ENCODE data around the gene INPP5K.
A peak's percentile ranks its signal among the peaks of the same experiment; 100 is the strongest.

Gene INPP5K

DNA sequence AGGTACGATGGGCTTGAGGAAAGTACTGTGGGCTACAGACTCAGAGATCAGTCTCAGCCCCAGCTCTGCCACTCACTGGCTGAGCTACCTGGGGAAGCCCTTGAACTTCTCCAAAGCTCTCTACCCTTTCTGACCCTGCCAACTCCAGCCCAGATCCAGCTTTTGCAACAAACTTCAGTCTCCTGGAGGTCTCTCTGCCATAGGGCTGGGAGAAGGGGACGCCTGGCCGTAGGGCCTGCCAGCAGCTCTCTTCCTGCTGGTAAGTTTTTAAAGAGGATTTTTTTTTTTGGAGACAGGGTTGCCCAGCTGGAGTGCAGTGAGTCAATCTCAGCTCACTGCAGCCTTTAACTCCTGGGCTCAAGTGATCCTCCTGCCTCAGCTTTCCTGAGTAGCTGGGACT lies 11.5 kb downstream of the INPP5K start:
- DNase-seq = no peak

DNA sequence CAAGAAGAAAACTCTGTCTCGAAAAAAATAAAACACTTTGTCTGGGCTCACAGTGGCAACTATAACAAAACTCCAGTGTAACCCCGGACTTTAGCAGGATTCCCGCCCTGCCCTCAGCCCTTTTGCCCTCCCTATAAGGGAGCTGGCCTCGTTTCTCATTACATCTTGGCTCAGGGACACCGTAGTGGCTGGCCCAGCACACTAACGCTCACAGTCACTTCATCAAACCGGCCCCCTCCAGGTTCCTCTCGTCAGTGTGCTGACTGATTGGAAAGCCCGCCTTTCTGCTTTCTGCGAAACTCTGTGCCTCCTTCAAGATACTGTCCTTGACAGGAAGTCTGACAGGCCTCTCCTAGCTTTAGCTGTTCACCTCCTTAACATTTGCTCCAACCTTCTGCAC lies 12.7 kb downstream of the INPP5K start:
- DNase-seq = no peak

DNA sequence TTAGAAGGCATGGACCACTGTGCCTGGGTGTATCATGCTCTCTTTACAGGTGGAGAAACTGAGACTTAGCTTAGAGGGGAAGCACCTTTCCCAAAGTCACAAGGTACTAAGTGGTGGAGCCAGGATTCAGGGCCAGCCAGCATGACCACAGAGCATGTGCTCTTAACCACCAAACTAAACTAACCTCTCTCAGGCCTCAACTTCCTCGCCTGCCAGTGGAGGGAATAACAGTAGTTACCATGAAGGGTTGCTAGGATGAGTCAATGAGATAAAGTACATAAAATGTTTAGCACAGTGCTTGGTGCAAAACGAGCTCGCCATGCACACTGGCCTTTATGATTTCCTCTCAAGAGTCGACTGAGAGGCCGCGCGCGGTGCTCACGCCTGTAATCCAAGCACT lies 17.5 kb downstream of the INPP5K start:
- DNase-seq = no peak

DNA sequence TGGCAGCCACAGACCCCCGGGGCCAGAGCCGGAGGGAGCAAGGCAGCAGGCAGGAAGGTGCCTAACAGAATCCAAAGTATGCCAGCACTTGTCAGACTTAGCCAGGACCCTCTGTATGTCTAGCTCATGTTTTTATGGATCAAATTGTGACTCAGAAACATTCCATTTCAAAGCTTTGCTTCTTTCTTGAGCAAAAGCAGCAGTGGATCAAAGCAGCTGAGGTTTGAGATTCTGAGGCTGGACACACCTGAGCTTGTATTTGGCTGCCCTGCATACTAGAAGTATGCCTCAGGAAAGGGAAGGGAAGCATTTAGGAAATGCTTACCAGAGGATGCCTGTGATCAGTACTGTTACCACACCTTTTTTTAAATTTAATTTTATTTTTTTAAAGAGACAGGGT lies 18.2 kb downstream of the INPP5K start:
- no peak for DNase-seq

DNA sequence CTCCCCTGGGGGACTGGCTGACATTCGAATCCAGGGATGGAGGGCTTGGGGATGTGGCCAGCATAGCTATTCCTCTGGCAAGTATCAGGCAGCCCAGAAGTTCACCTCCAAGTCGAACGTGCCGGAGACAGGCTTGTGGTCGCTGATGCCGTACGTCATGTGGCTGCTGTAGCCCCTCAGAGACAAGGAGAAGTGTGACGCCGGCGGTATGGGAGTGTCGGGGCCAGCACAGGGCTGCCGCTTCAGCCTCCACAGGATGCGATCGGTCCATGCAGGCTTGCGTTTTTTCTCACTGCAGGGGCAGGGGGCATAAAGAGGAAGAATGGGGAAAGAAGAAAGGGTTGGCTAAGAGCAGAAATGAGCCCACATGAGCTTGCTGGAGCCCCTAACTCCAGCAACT lies 18.6 kb downstream of the INPP5K start:
- DNase-seq = no peak

DNA sequence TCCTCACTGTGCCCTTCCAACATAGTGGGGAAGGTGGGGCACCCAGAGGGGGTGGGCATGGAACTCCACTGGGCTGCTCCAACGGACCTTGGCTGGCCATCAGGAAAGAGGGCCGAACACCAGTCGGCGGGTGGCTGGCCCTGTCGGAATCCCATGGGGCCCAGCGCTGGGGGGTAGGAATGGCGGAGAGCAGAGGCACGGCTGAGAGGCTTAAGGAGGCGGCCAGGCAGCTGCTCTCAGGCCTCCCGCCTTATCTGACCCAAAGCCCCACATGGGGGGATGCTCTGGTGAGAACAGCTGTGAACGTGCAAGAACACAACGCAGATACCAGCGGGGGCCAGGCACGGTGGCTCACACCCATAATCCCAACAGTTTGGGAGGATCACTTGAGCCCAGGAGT lies 19.5 kb downstream of the INPP5K start:
- DNase-seq = no peak

DNA sequence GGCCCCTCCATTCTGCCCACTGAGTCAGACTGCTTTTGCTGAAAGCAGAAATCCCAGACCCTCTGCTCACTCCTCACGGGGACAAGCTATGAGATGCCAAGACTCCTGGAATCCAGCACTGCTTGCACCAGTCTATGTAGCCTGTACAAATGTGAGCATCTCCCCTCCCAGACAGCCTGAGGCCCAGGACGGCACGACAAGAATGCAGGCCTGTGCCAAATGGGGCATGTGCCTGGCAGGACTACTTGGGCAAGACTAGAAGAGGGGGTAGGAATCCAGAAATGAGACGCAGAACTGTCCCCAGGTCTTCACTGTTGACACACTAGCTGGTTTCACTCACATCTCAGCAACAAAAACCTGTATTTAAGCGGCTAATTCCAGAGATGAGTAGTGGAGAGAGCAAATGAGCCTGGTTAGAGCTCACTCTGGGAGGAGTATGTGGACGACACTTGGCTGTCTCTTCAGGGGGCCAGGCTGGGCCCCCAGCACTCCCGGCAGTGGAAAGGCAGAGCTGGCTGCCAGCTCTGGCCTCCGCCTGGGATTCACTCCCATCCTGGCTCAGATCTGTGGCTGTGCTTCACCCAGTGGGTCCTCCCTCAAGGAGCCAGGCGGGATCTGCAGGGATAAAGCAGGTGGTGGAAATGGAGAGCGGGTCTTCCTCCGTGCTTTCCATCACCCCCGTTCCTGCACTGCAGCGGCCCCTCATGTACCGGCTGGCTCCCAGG lies 21.0 kb downstream of the INPP5K start:
- no peak for DNase-seq

DNA sequence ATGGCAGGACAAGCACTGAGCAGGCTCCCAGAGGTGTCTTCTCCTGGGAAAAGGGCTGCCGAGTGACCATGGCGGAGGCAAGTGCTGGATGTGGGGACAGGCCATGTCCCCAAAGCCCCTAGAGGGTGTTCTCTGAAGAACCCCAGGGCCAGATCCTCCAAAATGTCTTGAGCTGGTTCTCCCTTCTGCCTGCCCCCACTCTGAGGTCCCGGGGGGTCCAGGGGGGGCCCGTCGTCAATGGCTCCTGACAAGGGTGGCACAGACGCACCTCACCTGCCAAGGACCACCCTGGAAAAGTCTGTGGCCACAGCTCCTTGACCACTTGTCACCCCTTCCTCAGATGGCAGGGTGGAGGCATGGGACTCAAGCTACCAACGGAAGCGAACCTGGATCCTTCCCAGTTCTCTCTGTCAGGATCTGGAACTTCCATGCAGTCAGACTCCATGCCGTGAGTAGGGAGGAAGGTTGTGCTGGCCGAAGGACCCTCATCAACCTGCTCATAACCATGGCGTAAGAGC lies 21.6 kb downstream of the INPP5K start:
- no peak for DNase-seq

DNA sequence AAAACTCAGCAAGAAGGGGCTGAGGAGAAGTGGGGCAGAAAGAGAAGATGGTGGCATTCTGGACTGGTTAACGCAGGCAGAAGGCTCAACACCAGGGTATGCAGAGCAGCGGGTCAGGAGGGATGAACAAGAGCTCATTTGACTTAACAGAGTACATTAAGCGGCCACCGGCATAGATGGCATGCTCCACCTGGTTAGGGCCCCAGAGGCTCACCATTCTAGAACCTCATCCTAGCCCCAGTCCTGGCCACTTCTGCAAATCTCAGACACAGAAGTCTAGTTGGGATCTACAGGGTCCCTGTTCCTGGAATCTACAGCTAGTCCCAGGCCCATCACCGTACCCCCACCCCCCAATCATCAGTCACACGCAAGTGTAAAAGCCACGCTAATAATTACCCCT lies 22.2 kb downstream of the INPP5K start:
- no peak for DNase-seq

DNA sequence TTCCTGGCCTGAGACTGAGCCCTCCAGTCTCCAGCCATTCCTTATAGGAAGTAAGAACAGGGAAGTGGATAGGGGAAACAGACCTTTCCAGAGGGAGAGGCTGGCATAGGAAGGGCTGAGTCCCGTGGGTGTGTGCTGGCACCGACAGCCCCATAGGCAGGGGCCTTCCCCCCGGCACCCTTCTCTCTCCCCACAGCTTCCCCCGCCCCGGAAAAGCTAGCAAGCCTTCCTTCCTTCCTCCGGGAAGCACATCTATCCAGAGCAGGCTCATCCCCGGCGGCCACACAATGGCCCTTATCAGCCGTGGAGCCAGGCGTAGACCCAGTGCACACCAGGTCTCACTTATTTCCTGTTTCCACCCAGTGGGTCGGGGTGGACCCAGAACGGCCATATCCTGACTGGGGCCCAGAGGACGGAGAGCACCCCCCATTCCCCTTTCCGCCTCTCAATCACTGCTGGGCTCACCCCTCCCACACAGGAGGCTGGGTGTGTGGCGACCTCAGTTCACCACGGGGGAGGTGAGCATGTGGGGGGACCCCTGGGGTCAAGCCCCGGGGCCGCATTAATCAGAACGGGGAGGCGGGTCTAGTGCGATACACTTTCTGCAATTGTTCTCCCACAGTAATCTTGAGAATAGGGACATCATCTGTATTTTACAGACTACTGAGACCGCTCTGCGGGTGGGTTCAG lies 23.0 kb downstream of the INPP5K start:
- no peak for DNase-seq

DNA sequence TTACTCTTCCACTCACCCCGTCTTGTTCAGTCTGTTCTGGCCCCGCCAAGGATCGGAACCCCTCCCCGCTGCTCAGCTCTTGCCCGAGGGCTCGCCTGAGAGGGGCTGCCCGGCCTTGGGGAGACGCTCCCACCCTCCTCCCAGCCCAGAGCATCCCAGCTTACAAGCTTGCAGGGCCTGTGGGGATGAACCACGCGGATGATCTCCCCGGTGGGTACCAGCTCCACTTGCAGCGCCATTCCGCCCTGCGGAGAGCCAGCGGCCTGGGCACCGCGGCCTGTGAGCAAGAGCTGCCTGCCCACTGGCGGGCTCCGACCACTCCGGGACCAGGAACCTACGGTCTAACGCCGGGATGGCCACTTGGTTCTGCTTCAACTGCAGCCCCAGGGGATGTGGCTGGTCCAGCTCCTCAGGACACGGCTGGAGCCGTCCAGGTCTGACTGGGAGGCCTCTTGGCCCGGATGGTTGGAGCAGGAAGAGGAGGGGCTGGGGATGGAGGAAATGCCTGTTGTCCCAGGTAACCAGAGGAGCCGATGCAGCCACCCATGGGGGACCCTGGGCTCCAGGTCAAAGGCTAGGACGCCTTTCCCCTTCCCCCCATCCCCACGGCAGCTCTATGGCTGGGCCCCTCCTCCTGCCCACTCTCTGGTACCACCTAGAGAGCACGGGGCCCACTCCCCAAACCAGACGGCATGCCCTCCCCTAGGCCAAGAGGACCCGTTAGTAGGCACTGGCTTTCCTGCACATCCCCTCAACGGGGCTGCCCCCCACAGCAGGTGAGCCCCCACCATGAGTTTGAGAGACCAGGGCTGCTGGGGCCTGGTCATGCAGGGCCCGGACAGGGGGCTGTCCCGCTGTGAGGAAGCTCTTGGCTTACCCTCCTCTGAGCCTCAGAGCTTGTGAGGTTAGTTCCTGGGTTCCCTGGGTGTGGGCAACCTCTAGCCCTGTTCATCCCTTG lies 23.9 kb downstream of the INPP5K start, which contains the start of gene MYO1C:
TSS of gene MYO1C (minus strand) at position 438 of the 958 bp plus-strand sequence. CDS start at position 239, 199 bp downstream.
- DNase-seq = no peak

DNA sequence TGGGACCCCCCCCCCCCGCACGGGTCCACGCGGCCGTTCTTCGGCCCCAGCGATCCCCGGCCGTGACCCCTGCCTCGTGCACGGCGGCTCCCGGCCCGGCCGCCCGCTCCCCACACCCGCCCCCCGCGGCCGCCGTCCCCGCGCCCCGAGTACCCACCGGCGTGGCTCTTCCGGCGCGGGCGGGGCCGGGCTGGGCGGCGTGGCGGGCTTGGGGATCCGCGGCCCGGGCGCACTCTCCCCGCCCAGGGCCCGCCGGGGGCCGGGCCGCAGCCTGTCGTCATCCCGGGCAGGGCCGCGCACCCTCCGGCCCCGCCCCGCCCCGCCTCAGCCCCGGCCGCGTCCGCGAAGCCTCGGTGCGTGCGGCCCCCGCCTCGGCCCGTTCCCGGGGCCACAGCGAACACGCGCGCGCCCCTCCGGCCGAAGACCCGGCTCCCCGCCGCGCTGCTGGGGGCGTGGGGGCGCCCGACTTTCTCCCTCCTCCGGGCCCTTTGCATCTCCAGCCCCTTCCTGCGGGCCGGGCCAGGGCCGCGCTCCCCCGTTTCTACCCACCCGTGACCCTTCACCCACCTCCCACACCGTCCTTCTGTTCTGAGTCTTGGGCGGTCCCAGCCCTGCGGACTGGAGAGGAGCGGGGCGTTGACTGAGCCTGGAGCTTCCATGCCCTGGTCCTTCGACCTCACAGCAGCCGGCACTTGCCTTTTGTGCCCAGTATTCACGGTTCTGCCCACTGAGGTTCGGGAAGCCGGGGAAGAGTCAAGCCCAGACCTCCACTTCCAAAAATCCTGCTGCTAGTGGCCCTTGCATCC lies 24.8 kb downstream of the INPP5K start:
- DNase-seq = no peak

DNA sequence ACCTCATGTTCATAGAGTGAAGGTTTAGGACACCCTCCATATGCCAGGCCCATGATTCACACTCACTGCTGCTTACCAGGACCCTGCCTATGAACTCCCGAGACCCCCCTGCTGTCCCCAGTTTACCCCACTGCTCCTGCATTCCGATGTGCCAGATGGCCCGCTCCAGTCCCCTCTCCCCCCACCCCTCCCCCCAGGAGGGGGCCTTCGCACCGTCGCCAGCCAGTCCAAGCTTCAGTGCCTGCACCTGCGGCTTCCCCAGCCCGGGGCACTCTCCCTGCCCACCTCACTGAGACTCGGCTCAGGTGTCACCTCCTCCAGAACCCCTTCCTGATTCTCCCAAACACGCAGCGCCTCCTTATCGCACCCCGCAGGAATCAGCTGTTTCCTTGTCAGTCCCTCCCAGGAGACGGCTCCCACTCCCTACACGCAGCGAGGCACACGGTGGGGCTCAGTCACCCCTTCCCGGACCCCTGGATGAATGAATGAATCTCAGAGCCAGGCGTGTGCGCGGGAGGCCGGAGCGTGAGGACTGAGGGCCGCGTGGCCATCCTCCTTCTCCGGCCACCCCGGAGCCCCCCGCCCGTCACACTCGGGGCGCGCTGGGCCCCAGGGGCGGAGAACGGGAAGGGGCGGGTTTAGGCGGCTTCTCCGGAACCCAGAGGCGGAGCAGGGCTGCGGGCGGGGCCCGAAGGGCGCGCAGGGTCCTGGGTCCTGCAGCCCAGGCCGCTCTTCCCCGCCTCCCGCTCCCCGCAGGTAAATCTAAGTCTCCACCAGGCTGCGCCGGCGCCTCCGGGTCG lies 25.6 kb downstream of the INPP5K start:
- DNase-seq = no peak

DNA sequence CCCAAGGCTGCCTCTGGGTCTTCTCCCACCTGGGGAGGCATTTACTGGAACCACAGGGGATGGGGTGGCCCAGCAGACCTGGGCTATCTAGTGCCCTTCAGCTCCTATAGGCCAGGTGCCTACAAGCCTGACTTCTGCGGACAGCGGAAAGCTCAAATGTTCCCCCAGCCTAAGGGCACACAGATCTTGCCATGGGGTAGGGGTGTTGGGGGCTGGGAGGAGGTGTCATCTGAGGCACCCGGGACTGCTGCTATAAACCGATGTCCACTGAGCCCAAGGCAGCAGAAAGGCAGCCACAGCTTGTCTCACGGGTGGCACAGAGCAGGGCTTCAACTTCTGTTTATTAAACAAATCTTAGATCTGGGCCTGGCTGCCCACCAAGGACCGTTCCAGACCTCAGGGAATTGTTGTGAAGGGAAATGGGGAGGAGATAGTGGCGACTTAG lies 27.6 kb downstream of the INPP5K start:
- no peak for DNase-seq

DNA sequence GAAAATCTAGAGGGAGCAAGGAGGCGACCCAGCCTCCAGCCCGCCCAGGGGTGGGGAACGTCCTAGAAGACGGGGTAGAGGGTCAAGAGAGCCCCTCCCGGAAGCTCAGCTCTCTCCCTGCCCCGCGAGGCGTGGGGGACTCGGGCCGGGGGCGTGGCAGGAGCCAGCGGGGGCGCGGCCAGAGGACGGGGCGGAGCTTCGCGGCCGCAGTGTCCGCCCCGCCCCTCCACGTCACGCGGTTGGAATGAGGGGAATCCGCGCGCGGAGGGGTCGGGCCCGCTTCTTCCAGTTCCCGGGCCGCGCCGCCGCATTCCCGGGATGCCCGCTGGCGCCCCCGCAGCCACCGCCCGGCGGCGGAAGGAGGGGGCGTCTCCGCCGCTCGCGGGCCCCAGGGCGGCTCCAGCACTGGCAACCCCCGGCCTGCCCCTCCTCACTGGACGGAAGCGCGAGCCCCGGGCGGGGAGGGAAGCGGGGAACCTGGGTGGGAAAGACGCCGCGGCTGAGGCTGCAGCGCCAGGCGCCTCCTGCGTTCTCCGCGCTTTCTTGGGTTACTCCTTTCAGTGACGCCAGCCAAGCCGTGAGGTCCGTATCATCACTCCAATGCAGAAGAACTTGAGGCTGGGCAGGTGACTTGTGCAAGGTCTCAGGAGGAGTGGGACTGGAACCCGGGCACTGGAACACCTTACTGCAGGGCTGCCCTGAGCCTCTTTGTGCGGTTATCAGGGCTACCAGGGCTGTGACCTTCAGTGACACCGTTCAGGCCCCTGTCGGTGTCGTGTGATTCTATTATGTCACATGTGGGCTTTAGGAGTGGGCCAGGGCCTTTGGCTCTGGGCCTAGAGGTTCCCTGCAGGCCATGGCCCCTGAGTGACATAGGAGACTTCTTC lies 28.2 kb downstream of the INPP5K start:
- peak; percentile 29 for DNase-seq

DNA sequence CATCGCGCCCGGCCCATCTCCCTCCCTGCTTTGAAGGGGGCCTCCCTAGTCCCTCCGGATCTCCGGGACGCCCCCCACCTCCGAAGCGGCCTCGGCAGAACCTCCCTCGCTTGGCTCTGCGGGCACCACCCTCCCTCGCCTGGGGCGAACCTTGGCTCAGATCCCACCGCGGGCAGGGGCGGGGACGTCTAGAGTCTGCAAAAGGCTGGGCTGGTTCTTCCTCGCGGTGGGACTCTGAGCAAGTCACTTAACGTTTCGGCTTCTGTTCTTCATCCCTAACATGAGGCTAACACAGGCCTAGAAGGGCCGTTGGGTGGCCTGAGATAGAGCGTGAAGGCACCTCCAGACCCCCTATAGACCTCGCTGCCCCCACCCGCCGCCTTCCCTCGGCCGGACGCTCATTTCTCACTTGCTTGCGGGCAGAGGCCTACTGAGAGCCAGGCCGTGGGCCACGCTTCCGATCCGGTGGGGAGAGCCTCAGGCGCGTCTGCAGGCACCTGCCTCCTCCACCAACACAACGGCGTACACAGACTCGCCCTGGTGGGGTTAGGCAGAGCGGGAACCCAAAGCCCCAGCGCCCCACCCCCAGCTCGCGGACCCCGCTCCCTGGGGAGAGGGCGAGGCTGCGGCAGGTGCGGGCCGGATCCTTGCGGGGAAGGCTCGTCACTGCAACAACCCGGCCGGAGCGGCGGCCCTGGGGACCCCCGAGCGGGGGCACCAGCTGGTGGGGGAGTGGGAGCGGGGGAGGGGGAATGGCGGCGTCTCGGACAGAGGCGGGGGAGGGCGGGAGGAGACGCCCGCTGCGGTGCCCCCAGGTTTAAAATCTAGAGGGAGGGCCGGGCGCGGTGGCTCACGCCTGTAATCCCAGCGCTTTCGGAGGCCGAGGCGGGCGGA lies 29.4 kb downstream of the INPP5K start:
- DNase-seq = no peak

DNA sequence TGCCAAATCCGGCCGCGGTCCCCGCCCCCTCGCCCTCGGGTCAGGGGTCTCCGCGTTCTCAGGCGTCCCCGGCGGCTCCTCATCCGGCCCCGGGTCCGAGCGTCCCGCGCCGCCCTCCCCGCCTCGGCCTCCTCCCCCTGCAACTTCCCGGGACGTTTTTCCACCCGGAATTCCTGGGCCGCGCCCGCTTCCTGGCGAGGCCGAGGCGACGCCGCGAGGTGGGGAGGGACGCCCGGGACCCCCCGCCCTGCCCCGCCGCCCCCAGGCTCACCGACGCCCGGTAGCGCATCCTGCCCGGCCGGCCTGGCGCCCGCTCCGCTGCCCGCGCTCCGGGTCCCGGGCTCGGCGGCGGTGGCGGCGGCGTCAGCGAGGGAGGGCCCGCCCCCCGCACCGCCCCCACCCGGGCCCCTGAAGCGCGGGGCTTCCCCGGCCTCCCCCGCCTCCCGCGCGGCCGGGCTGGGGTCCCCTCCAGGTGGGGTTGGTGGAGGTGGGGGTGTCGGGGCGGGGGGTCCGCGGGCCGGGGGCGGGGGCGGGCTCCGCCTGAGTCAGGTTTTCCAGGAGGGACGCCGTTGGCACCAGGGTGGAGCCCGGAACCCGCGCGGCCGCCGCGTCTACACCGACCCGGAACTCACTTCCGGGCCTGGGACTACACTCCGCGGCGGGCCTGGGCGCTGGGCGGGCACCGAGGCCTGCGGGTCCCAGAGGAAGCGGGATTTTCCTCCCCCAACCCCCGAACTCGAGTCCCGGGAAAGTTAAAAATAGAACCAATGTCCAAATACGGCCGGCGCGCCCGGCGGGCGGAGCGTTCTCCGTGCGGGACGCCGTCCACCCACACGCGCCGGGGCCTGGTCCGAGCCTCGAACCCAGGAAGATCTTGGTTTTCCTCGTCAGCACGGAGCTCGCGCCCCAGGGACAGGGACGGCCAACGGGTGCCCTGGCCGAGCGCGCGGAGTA lies 30.7 kb downstream of the INPP5K start:
- no peak for DNase-seq
